Endothelial cell of umbilical vein (primary cell): Measurements from ENCODE around the gene DNAJC6. TPM values are rescaled to one million over a fixed set of nuclear protein-coding genes. Genes with fewer than 3 reads are reported as not detected.
"Not testable (repeated sequence)": the region's sequence is repeated elsewhere in the genome, so short reads cannot be mapped to it uniquely, and the experiment has no call there.

Source experiments
- BruUV-seq: library from RNA; stranded (reverse); fragments of 400-500 nt; replicated peaks from 2 replicates; lab custom pipeline; 2021; lab: Mats Ljungman, UMichigan
- CTCF ChIA-PET: fragments of 300-600, 350-600 bp; sonication (Branson Sonifier 250); formaldehyde crosslinking; loops from one replicate; lab custom pipeline; 2021; ENCODE audit warnings: antibody characterized with exemption, inconsistent platforms; lab: Charles Lee
- POLR2A ChIA-PET: fragments of 300-600, 350-600 bp; sonication (Branson Sonifier 250); formaldehyde crosslinking; loops from one replicate; lab custom pipeline; 2021; ENCODE audit warnings: antibody characterized with exemption, inconsistent platforms; lab: Charles Lee
- DNase-seq: peaks from one replicate; pipeline ENCODE4 v3.0.0-alpha.2; 2011; ENCODE audit warnings: low read depth, low spot score
- FAIRE-seq: peaks from 2 replicates; lab custom pipeline; 2011; peaks lifted over from hg19 to GRCh38; lab: Jason Lieb, UNC
- H2AFZ ChIP-seq: 2 replicates; pipeline ENCODE4 v1.6.0; 2012; ENCODE audit warnings: low read depth, low read length, control low read depth, inconsistent platforms
- H3K27ac ChIP-seq: 2 replicates; pipeline ENCODE4 v1.5.1; 2011; ENCODE audit warnings: low read depth, mild to moderate bottlenecking, control low read depth, low read length, moderate library complexity; ENCODE audit not compliant: insufficient read depth
- H3K27me3 ChIP-seq, 2 experiments: 2 replicates each; pipeline versions ENCODE4 v1.6.0 to v1.6.1; 2011; ENCODE audit warnings: low read length in 2 of 2, mixed read lengths in 1 of 2; ENCODE audit not compliant: control insufficient read depth in 2 of 2, insufficient read depth in 2 of 2
- H3K36me3 ChIP-seq, 2 experiments: 2 replicates in 1 of 2; 3 replicates in 1 of 2; pipeline ENCODE4 v1.5.1; 2011; ENCODE audit warnings: low read length in 2 of 2, mild to moderate bottlenecking in 1 of 2, moderate library complexity in 1 of 2; ENCODE audit not compliant: control insufficient read depth in 2 of 2, insufficient read depth in 2 of 2; ENCODE audit errors: extremely low read depth in 1 of 2
- H3K4me1 ChIP-seq: 3 replicates; pipeline ENCODE4 v1.5.1; 2011; ENCODE audit warnings: mild to moderate bottlenecking, low read length; ENCODE audit not compliant: control insufficient read depth, insufficient read depth; ENCODE audit errors: extremely low read depth
- H3K4me2 ChIP-seq: 2 replicates; pipeline ENCODE4 v1.6.1; 2011; ENCODE audit warnings: low read length, control low read depth, mixed read lengths; ENCODE audit not compliant: insufficient read depth
- H3K4me3 ChIP-seq, 3 experiments: fragments of 200-600 bp in 1 of 3; sonication (generic), shearing (Covaris generic) in 1 of 3; replicated peaks in 1 of 3; 2 replicates each; pipeline ENCODE4 v1.5.1; 2011 to 2016; ENCODE audit warnings: control low read depth in 3 of 3, low read length in 3 of 3, mild to moderate bottlenecking in 2 of 3, inconsistent platforms in 1 of 3, low read depth in 1 of 3, moderate library complexity in 1 of 3; ENCODE audit not compliant: insufficient read depth in 1 of 3
- H3K79me2 ChIP-seq: 2 replicates; pipeline ENCODE4 v1.6.0; 2012; ENCODE audit warnings: low read length, inconsistent platforms; ENCODE audit not compliant: control insufficient read depth, insufficient read depth
- H3K9ac ChIP-seq: replicated peaks from 2 replicates; pipeline ENCODE3; 2011; ENCODE audit warnings: low read length, control low read depth; ENCODE audit not compliant: insufficient read depth; ENCODE audit errors: extremely low read depth
- H3K9me1 ChIP-seq: replicated peaks from 3 replicates; pipeline ENCODE4 v1.6.0; 2011; ENCODE audit warnings: mild to moderate bottlenecking, low read length; ENCODE audit not compliant: control insufficient read depth, insufficient read depth; ENCODE audit errors: extremely low read depth
- H3K9me3 ChIP-seq: replicated peaks from 2 replicates; pipeline ENCODE4 v1.5.1; 2012; ENCODE audit warnings: low read length, inconsistent platforms; ENCODE audit not compliant: control insufficient read depth, insufficient read depth
- H4K20me1 ChIP-seq: replicated peaks from 2 replicates; pipeline ENCODE3; 2011; ENCODE audit warnings: mild to moderate bottlenecking, low read length; ENCODE audit not compliant: control insufficient read depth, insufficient read depth; ENCODE audit errors: extremely low read depth
- EZH2 ChIP-seq: IDR thresholded peaks from 2 replicates; pipeline ENCODE4 v1.6.1; 2012; ENCODE audit warnings: borderline replicate concordance, low read depth, mild to moderate bottlenecking, moderate library complexity, low read length, inconsistent platforms; ENCODE audit not compliant: severe bottlenecking
- FOS ChIP-seq: IDR thresholded peaks from 2 replicates; pipeline ENCODE4 v1.6.1; 2011; ENCODE audit warnings: mild to moderate bottlenecking, low read length, moderate library complexity, borderline replicate concordance; ENCODE audit not compliant: insufficient read depth
- GATA2 ChIP-seq: IDR thresholded peaks from 2 replicates; pipeline ENCODE4 v1.7.0; 2011; ENCODE audit warnings: low read depth, mild to moderate bottlenecking, moderate library complexity, mixed read lengths, low read length; ENCODE audit not compliant: insufficient read length, insufficient read depth
- JUN ChIP-seq: IDR thresholded peaks from 2 replicates; pipeline ENCODE4 v1.6.1; 2011; ENCODE audit warnings: borderline replicate concordance, low read depth; ENCODE audit not compliant: insufficient read length, insufficient read depth
- MAX ChIP-seq: IDR thresholded peaks from 2 replicates; pipeline ENCODE4 v1.6.1; 2011; ENCODE audit not compliant: insufficient read depth, insufficient read length
- MYC ChIP-seq: IDR thresholded peaks from one replicate; pipeline ENCODE4 v1.6.1; 2011; ENCODE audit warnings: mild to moderate bottlenecking, low read depth, low read length
- POLR2A ChIP-seq: IDR thresholded peaks from 2 replicates; pipeline ENCODE4 v1.6.1; 2012; ENCODE audit warnings: low read depth, mild to moderate bottlenecking, control low read depth, low read length
- POLR2AphosphoS5 ChIP-seq: IDR thresholded peaks from 2 replicates; pipeline ENCODE4 v1.6.1; 2012; ENCODE audit warnings: low read depth, mild to moderate bottlenecking, control low read depth, low read length, moderate library complexity; ENCODE audit not compliant: insufficient read depth
- dilution Hi-C: fragments of 300-500 bp; cut with MboI; formaldehyde crosslinking; loops from one replicate; pipeline ENCODE4 v1.15.0; 2019; ENCODE audit warnings: low sequenced_read_pairs; ENCODE audit not compliant: extremely low pct_ligation_motif_present
- intact Hi-C: fragments of 100-400 bp; cut with micrococcal nuclease; formaldehyde crosslinking; loops from one replicate; pipeline ENCODE4 v1.10.0; 2022
- polyA plus RNA-seq, 4 experiments: library from polyadenylated mRNA; depleted of rRNA in 3 of 4; stranded (reverse) in 3 of 4; unstranded in 1 of 4; fragments of >200 nt; gene quantifications; 2 replicates each; pipeline versions ENCODE4 v1.2.1 to v1.2.3, GENCODE V29; 2011 to 2012; ENCODE audit warnings: missing spikeins in 1 of 4
- total RNA-seq: library from RNA; stranded (reverse); gene quantifications from 2 replicates; pipeline ENCODE4 v1.2.3, GENCODE V29; 2021
- TF ChIP-seq, protein P1 (sequence below), 2 donors: IDR thresholded peaks; 1 replicate in 1 of 2; 2 replicates in 1 of 2; pipeline ENCODE4 v1.5.1; 2011; ENCODE audit warnings: low read length in 2 of 2, mild to moderate bottlenecking in 2 of 2, moderate library complexity in 2 of 2, control low read depth in 1 of 2, inconsistent platforms in 1 of 2, low read depth in 1 of 2; ENCODE audit not compliant: insufficient read depth in 1 of 2; ENCODE audit errors: extremely low read depth in 1 of 2

The DNAJC6 gene
- total and polyA plus RNA-seq, 2 donors (not counting 3 experiments of a cell fraction or from before 2014, with no cell fraction given) = 2.3 to 4.9 TPM

GRCh38 chr1:65449214-65449823, 140.0 kb downstream of the DNAJC6 start:
- H3K4me3 ChIP-seq = no peak overlapping the region
- no peaks in the 10 kb centered on the region for H3K9me3 ChIP-seq
- no peaks in the 10 kb centered on the region for H3K27me3 ChIP-seq
- DNase-seq (no peak), FAIRE-seq (no peak)
- no peak overlapping the region for H2AFZ ChIP-seq
- H3K79me2 ChIP-seq = no peaks in the 10 kb centered on the region
- ChIA-PET POLR2A (no interaction called here), CTCF (interaction anchor here (0.7 to 1.6 kb wide), 8 partner anchors 9 to 239 kb away, joined by 3 to 8 read pairs (median 4); no protein-coding TSS in a partner anchor)
- no peak overlapping the region for H3K9ac ChIP-seq
- no peaks in the 10 kb centered on the region for H4K20me1 ChIP-seq
- H3K36me3 ChIP-seq = no peaks in the 10 kb centered on the region
- BruUV-seq = no TSS peak
- intact Hi-C loops (no loop called here), dilution Hi-C loops (no loop called here)
- no peak overlapping the region for H3K4me2 ChIP-seq
- H3K4me1 ChIP-seq = no peaks in the 10 kb centered on the region
- H3K27ac ChIP-seq = no peak overlapping the region
- TF ChIP-seq MYC (no peak), FOS (no peak), JUN (no peak), MAX (no peak), GATA2 (no peak), POLR2A (no peak), POLR2AphosphoS5 (no peak), EZH2 (no peak)
- TF ChIP-seq, protein P1, sequence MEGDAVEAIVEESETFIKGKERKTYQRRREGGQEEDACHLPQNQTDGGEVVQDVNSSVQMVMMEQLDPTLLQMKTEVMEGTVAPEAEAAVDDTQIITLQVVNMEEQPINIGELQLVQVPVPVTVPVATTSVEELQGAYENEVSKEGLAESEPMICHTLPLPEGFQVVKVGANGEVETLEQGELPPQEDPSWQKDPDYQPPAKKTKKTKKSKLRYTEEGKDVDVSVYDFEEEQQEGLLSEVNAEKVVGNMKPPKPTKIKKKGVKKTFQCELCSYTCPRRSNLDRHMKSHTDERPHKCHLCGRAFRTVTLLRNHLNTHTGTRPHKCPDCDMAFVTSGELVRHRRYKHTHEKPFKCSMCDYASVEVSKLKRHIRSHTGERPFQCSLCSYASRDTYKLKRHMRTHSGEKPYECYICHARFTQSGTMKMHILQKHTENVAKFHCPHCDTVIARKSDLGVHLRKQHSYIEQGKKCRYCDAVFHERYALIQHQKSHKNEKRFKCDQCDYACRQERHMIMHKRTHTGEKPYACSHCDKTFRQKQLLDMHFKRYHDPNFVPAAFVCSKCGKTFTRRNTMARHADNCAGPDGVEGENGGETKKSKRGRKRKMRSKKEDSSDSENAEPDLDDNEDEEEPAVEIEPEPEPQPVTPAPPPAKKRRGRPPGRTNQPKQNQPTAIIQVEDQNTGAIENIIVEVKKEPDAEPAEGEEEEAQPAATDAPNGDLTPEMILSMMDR (IDR thresholded peaks at IDR 0.05; ENCODE audit: extremely low read depth in 1 of 2, insufficient read depth in 1 of 2, low read depth in 1 of 2, low read length in 2 of 2) = no peak
- H3K9me1 ChIP-seq = no peaks in the 10 kb centered on the region

- CTCF ChIA-PET, dilution Hi-C loops, intact Hi-C loops: not testable (repeated sequence)
Observed at GRCh38 chr1:65455678-65456077, 146.3 kb downstream of the DNAJC6 start.

More at GRCh38 chr1:65455678-65456077, 146.3 kb downstream of the DNAJC6 start:
- H2AFZ ChIP-seq, POLR2A ChIA-PET, H3K9ac ChIP-seq, DNase-seq, H3K4me2 ChIP-seq, H3K9me3 ChIP-seq, H3K36me3 ChIP-seq, BruUV-seq, H3K9me1 ChIP-seq, H3K27ac ChIP-seq, H4K20me1 ChIP-seq, H3K4me3 ChIP-seq, H3K27me3 ChIP-seq, FAIRE-seq, H3K4me1 ChIP-seq, H3K79me2 ChIP-seq: not testable (repeated sequence)
